ENCODE results near the gene FAM163A. TPM values are rescaled to one million over a fixed set of nuclear protein-coding genes. Genes with fewer than 3 reads are reported as not detected.
A peak's percentile ranks its signal among the peaks of the same experiment; 100 is the strongest.
"Not testable (repeated sequence)": the region's sequence is repeated elsewhere in the genome, so short reads cannot be mapped to it uniquely, and the experiment has no call there.

The FAM163A gene
- total RNA-seq, 1 donor from 2014 or later: 0.16 TPM

DNA sequence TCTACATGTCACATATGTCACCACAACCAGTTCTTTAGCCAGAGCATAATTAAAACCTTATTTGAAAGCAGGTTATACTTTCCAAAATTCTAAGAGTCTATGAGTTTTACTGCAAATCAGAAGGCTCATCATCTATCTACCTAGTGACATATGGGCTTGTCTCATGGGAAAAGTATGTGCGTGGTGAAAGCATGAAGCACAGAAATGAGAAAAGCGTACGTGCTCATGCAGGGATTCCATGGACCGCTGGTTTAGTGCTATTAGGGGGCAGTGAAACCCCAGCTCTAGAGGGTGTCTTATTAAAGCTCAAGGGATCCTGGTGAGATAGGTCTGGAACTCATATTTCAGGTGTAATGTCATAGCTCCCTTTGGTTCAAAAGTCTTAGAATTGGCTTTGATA is 50.2 kb downstream of the FAM163A start:
- DNase-seq (ENCODE audit: low spot score): no peak

DNA sequence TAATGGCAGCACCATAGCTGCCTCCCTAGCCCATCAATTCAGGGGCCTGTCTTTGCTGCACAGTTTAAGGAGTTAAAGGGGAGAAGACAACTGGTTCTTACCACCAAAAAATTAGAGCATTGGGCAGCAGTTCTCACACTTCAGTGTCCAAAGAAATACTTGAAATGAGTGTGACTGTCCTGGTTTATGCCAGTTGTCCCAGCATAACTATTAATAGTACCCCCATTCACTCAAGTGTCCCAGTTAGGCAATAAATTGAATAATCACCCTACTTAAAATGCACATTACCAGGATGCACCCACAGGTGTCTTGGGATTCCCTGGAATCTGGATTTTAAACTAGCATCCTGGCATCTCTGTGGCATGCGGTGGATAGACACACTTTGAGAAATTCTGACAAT is 51.1 kb downstream of the FAM163A start:
- no peak for DNase-seq (ENCODE audit: low spot score)

- DNase-seq (ENCODE audit: low spot score): no peak
Observed at GRCh38 chr1:179794669-179795068, 51.6 kb downstream of the FAM163A start.

GRCh38 chr1:179798213-179798863 is 55.2 kb downstream of the FAM163A start:
- no peak for DNase-seq (ENCODE audit: low spot score)

- no peak for DNase-seq (ENCODE audit: low spot score)
Observed at GRCh38 chr1:179798864-179799516, 55.9 kb downstream of the FAM163A start.

GRCh38 chr1:179800481-179800880 is 57.4 kb downstream of the FAM163A start:
- DNase-seq (ENCODE audit: low spot score): no peak

- DNase-seq (ENCODE audit: low spot score): no peak
Observed at GRCh38 chr1:179803104-179803503, 60.0 kb downstream of the FAM163A start.

- no peak for DNase-seq (ENCODE audit: low spot score)
Observed at GRCh38 chr1:179803918-179804317, 60.8 kb downstream of the FAM163A start.

- not testable (repeated sequence) for DNase-seq (ENCODE audit: low spot score)
Observed at GRCh38 chr1:179804417-179804816, 61.3 kb downstream of the FAM163A start.

DNA sequence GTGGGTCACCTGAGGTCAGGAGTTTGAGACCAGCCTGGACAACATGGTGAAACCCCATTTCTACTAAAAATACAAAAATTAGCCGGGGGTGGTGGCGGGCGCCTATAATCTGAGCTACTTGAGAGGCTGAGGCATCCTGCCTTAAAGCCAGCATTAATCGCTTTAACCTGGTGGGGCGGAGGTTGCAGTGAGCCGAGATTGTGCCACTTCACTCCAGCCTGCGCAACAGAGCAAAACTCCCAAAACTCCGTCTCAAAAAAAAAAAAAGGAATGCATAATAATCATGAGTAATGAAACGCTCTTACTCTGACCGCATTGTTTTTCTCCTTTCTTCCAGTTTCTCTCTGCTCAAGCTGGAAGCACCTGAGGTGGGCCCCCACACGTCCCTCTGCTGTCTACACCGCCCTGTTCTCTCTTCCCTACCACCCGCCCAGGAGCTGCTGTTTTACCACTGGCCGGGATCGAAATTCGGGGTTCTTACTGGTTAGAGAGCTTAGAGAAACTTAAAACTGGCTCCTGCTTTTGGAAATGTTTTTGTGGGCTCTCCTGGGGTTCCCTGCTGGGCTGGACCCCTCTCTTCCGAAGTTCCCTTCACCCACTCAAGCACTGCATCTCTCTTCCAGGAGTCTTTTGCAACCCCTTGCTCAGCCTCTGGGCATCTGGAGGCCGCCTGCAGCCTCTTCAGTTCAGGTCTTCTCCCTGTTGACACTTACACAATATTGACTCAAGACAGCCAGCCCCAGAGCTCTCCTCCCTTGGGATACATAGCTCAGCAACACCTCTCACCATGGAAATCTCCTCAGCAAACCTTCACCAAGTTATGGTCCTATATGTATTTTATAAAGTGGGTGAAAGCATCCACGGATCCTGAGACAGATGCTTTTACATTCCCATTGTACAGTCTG is 62.5 kb downstream of the FAM163A start:
- no peak for DNase-seq (ENCODE audit: low spot score)

- no peak for DNase-seq (ENCODE audit: low spot score)
Observed at GRCh38 chr1:179806333-179806732, 63.2 kb downstream of the FAM163A start.

- no peak for DNase-seq (ENCODE audit: low spot score)
Observed at GRCh38 chr1:179807291-179807690, 64.2 kb downstream of the FAM163A start.

- no peak for DNase-seq (ENCODE audit: low spot score)
Observed at GRCh38 chr1:179807691-179808485, 64.8 kb downstream of the FAM163A start.

- no peak for DNase-seq (ENCODE audit: low spot score)
Observed at GRCh38 chr1:179808503-179808902, 65.4 kb downstream of the FAM163A start.

- peak; percentile 54 for DNase-seq (ENCODE audit: low spot score)
Observed at GRCh38 chr1:179809506-179810366, 66.6 kb downstream of the FAM163A start.

DNA sequence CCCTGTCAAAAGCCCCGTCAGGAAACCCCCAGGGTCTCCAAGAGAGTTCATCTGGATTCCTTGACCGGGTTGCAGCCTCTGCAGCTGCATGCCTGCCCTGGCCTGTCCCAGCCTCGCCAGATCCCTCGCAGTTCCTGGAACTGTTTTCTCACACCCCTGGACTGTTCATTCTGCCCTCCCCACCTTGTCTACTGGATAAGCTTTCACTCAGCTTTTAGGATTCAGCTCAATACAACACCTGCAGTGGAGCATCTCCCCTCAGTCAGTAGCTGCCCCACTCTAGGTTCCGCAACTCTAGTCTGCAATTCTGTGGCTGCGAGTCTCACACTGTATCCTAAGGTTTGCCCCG is 67.2 kb downstream of the FAM163A start:
- DNase-seq (ENCODE audit: low spot score): no peak

GRCh38 chr1:179812501-179813292 is 69.6 kb downstream of the FAM163A start:
- DNase-seq (ENCODE audit: low spot score): no peak

DNA sequence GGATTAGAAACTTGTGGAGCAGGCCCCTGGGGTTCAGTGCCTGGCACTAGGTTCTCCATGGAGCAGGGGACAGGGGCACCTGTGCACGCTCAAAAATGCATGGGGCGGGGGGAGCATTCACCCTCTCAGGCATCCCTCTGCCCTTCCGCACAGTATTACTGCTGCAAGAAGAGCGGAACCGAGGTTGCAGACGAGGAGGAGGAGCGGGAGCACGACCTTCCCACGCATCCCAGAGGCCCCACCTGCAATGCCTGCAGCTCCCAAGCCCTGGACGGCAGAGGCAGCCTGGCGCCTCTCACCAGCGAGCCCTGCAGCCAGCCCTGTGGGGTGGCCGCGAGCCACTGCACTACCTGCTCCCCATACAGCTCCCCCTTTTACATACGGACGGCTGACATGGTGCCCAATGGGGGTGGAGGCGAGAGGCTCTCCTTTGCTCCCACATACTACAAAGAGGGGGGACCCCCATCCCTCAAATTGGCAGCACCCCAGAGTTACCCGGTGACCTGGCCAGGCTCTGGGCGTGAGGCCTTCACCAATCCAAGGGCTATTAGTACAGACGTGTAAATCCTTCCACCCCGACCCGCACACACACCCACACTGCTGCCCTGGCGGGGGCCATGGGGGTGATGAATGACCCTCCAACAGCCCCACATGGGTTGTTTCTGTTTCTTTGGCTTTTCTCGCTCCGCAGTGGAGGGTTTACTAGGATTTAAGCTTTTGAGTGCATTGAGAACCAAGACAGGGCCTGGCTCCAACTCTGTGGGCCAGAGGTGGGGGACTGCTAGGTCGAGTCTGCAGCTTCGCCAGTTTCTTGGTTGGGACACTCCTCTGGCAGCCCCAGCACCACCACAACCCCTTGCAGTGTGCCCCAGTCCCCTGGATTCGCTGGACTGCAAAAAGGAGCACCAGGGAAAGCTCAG is 70.8 kb downstream of the FAM163A start:
- no peak for DNase-seq (ENCODE audit: low spot score)

- DNase-seq (ENCODE audit: low spot score): no peak
Observed at GRCh38 chr1:179814546-179814838, 71.4 kb downstream of the FAM163A start.
